Tibial artery (tissue), 4 donors: Measurements from ENCODE around the gene PALLD.
A peak's percentile ranks its signal among the peaks of the same experiment; 100 is the strongest.

Experiments
- DNase-seq, 2 donors: peaks; one replicate each; pipeline ENCODE4 v3.0.0-alpha.2; 2019
- H3K27ac ChIP-seq, 2 donors: fragments of 200-600 bp; sonication (generic) in 1 of 2; 1 replicate in 1 of 2; 2 replicates in 1 of 2; pipeline ENCODE4 v1.5.1; 2018 to 2019; ENCODE audit warnings: mild to moderate bottlenecking in 1 of 2
- H3K27me3 ChIP-seq, 2 donors: fragments of 200-600 bp; sonication (generic) in 1 of 2; one replicate each; pipeline versions ENCODE4 v1.5.1 to v1.6.0; 2016 to 2019
- H3K36me3 ChIP-seq, 3 donors: fragments of 200-600 bp; sonication (generic) in 2 of 3; one replicate each; pipeline ENCODE4 v1.5.1; 2016 to 2019; ENCODE audit warnings: mild to moderate bottlenecking in 2 of 3
- H3K4me1 ChIP-seq, 4 donors: fragments of 200-600 bp; sonication (generic) in 2 of 4; 1 replicate in 3 of 4; 2 replicates in 1 of 4; pipeline ENCODE4 v1.5.1; 2016 to 2019
- H3K4me3 ChIP-seq, 2 donors: fragments of 200-600 bp; sonication (generic) in 1 of 2; 1 replicate in 1 of 2; 2 replicates in 1 of 2; pipeline ENCODE4 v1.5.1; 2018 to 2019; ENCODE audit warnings: mild to moderate bottlenecking in 2 of 2
- H3K9me3 ChIP-seq, 3 donors: fragments of 200-600 bp; sonication (generic) in 1 of 3; one replicate each; pipeline ENCODE4 v1.5.1; 2016 to 2019
- intact Hi-C: fragments of 100-400 bp; cut with DNase I; formaldehyde crosslinking; loops from one replicate; pipeline ENCODE4 v1.15.0; 2023; ENCODE audit warnings: low total_unique reads
- TF ChIP-seq, protein P1 (sequence below), 2 experiments: fragments of 200-600 bp in 1 of 2; fragments of 450-650 bp in 1 of 2; IDR thresholded peaks; one replicate each; pipeline ENCODE4 v1.5.1; 2017 to 2019; ENCODE audit warnings: antibody characterized with exemption in 2 of 2, mild to moderate bottlenecking in 1 of 2, moderate library complexity in 1 of 2

PALLD gene

DNA sequence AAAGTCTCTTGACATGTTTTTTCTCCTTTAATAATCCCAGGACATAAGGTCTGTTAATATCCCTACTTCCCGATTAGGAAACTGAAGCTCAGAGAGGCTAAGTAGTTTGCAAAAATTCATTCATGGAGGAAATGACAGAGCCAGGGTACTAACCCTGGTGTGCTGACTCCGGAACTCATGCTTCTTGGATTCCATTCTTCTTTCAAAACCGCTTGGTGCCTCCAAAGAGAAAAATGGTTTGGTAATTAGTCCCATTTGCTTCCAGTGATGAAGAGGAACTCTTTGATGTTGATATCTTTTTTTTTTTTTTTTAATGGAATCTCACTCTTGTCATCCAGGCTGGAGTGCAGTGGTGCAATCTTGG is 146.9 kb downstream of the PALLD start:
- no peak overlapping the region for H3K4me3 ChIP-seq
- intact Hi-C loops = no loop called here
- no peaks in the 10 kb centered on the region for H3K36me3 ChIP-seq
- H3K9me3 ChIP-seq = no peaks in the 10 kb centered on the region
- TF ChIP-seq, protein P1, sequence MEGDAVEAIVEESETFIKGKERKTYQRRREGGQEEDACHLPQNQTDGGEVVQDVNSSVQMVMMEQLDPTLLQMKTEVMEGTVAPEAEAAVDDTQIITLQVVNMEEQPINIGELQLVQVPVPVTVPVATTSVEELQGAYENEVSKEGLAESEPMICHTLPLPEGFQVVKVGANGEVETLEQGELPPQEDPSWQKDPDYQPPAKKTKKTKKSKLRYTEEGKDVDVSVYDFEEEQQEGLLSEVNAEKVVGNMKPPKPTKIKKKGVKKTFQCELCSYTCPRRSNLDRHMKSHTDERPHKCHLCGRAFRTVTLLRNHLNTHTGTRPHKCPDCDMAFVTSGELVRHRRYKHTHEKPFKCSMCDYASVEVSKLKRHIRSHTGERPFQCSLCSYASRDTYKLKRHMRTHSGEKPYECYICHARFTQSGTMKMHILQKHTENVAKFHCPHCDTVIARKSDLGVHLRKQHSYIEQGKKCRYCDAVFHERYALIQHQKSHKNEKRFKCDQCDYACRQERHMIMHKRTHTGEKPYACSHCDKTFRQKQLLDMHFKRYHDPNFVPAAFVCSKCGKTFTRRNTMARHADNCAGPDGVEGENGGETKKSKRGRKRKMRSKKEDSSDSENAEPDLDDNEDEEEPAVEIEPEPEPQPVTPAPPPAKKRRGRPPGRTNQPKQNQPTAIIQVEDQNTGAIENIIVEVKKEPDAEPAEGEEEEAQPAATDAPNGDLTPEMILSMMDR (IDR thresholded peaks at IDR 0.05) = no peak
- no peak for DNase-seq
- H3K4me1 ChIP-seq = peaks cover 0 to 35% (median 7%) of the 10 kb centered on the region in 4 donors
- H3K27me3 ChIP-seq = no peaks in the 10 kb centered on the region
- H3K27ac ChIP-seq = no peak overlapping the region

DNA sequence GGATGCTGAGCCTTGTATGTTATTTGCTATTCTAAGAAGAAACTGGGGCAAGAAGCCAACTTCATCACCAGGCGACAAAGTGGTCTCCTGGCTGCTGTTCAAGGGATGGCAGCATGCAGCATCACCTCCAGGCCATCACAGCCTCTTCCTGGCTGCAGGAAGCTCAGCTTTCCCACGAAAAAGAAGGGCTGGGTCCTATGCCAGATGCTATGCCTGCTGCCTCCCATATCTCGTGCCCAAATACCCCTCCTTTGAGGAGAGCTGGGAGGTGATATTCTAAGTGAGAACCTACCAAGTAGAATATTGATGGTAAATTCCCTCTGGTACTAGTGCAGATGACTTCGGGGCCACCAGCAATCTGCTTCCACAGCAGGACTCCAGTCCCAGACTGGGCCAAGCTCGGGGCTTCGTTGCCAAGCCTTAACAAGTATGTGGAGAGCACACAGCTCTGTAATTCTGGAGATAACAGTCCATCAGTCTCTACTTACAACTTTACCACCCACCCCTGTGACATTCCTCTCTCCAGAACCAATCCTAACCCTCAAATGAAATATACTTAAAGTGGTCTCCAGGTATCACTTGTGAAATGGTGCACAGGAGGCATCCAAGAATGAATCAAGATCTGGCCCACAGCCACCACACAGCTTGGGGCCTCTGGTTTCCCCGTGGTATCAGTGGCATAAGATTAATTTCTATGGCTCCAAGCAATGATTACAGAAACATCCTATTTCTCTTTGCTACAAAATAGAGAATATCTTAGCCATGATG is 149.3 kb downstream of the PALLD start:
- H3K27ac ChIP-seq = peak overlapping the region in 1 of 2 donors; percentile 14
- peaks cover 0 to 35% (median 7%) of the 10 kb centered on the region in 4 donors for H3K4me1 ChIP-seq
- TF ChIP-seq, protein P1 (IDR thresholded peaks at IDR 0.05) = no peak
- no peak for DNase-seq
- H3K4me3 ChIP-seq = no peak overlapping the region
- no peaks in the 10 kb centered on the region for H3K27me3 ChIP-seq
- no peaks in the 10 kb centered on the region for H3K36me3 ChIP-seq
- H3K9me3 ChIP-seq = no peaks in the 10 kb centered on the region
- intact Hi-C loops = no loop called here

DNA sequence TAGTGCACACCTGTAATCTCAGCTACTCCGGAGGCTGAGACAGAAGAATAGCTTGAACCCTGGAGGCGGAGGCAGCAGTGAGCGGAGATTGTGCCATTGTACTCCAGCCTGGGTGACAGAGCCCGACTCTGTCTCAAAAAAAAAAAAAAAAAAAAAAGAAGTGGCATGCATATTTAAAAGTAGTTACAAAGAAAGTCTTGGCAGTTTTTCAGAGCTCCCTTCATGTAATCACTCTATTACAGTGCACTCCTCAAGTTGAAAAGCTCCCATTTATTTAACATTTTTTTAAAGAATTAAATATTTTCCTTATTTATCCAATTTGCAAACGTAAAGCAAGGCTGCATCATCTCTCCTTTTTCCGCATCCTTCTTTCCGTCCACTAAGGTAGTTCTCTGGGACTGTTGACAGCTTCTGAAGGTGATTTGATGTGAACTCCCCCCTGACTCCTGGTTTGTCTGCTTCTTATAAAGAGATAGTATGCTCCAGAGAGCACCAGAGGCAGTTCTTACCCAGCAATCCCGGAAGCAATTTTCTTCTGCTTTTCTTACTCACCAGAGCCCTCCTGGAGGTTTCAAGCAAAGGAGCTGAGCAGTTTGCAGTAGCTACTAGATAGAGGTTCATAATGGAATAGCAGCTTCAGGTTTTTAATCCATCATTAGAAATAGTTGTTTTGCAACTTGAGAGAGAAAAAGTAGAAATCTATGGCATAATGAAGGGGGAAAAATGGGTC is 151.0 kb downstream of the PALLD start:
- intact Hi-C loops = no loop called here
- Histone ChIP-seq H3K36me3 (no peaks in the 10 kb centered on the region), H3K4me1 (peaks cover 0 to 30% (median 7%) of the 10 kb centered on the region in 4 donors), H3K9me3 (no peaks in the 10 kb centered on the region), H3K27me3 (no peaks in the 10 kb centered on the region), H3K4me3 (no peak overlapping the region), H3K27ac (no peak overlapping the region)
- TF ChIP-seq, protein P1 (IDR thresholded peaks at IDR 0.05) = no peak
- DNase-seq = no peak

DNA sequence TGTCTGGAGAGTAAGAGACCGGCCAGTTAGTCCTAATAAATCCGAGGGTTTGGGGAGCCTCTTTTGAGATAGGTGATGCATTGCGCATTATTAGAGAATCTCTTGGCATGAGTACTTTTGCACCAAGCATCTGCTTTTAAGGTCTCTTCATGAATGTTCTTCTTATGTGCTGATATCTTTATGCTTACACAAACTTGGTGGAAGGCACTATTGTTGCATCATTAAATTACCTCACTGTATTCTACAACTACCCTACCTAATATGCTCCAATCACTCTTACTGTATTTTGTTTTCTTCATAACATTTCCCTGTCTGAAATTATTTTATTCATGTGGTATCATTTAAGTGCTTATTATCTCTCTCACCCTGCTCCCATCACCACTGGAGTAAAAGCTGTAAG is 151.6 kb downstream of the PALLD start:
- peaks cover 0 to 24% (median 7%) of the 10 kb centered on the region in 4 donors for H3K4me1 ChIP-seq
- DNase-seq = no peak
- no peak overlapping the region for H3K4me3 ChIP-seq
- H3K27me3 ChIP-seq = no peaks in the 10 kb centered on the region
- H3K36me3 ChIP-seq = no peaks in the 10 kb centered on the region
- no peak overlapping the region for H3K27ac ChIP-seq
- TF ChIP-seq, protein P1 (IDR thresholded peaks at IDR 0.05) = no peak
- H3K9me3 ChIP-seq = no peaks in the 10 kb centered on the region
- intact Hi-C loops = no loop called here

DNA sequence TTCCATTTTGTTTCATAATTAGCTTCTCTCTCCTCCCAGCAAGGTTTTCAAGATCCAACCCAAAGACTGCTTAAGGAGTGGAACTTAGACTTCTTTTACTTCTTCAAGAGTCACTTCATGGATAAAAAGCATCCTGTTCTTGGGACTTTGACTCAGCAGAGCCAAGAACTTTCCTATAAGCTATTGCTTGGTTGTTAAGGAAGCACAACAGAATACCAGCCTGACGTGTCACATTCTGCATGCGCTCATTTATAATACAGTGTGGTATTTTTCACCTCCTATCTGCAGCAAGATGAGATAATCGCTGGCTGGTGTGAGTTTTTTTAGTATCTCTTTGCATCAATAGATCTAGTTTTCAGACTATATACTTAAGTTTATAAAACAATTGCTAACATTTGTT is 152.1 kb downstream of the PALLD start:
- DNase-seq = no peak
- intact Hi-C loops = no loop called here
- H3K9me3 ChIP-seq = no peaks in the 10 kb centered on the region
- no peak overlapping the region for H3K4me3 ChIP-seq
- no peaks in the 10 kb centered on the region for H3K27me3 ChIP-seq
- peaks cover 0 to 23% (median 7%) of the 10 kb centered on the region in 4 donors for H3K4me1 ChIP-seq
- no peaks in the 10 kb centered on the region for H3K36me3 ChIP-seq
- TF ChIP-seq, protein P1 (IDR thresholded peaks at IDR 0.05) = no peak
- H3K27ac ChIP-seq = no peak overlapping the region
